ENCODE results near the gene TRIM56.
A peak's percentile ranks its signal among the peaks of the same experiment; 100 is the strongest.

The TRIM56 gene

DNA sequence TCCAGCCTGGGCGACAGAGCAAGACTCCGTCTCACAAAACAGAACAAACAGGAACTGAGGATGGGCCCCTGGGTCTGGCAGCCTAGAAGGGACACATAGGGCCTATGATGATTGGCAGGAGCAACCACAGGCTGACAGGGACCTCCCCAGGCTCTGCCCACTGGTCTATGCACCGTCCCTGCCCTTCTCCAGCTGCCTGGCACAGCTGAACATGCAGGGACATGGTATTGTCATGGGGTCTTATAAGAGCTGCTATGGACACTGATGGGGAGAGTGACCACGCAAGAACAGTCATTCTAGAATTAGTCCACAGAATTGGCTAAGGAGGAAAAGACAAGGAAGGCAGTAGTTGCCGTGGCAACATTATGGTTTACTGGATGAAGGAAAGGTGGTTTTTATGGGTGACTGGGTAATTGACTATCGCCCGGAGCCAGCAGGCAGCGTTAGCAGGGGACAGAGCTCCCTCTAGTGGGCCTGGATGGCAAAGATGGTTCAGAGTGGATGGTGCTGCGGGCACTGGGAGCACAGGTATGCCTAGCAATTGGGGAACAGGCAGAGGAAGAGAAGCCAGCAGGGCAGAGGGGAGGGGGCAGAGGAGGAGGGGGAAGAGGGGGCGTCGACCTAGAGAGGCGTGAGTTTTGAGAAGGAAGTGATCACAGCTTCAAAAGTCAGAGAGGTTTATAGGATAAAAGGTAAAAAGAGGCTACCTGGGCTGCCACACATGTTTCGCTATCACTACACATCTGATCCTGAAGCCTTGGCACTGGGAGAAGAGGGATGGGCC lies 7.8 kb upstream of the TRIM56 start:
- Mint-ChIP-seq H3K36me3 (ENCODE audit: low read depth) (no peaks in the 10 kb centered on the region), H3K27ac (no peak overlapping the region)
- TF ChIP-seq CTCF (IDR thresholded peaks at IDR 0.05; ENCODE audit: unreplicated experiment in 3 of 3), result peak; percentile 83 to 88 (median 84)

DNA sequence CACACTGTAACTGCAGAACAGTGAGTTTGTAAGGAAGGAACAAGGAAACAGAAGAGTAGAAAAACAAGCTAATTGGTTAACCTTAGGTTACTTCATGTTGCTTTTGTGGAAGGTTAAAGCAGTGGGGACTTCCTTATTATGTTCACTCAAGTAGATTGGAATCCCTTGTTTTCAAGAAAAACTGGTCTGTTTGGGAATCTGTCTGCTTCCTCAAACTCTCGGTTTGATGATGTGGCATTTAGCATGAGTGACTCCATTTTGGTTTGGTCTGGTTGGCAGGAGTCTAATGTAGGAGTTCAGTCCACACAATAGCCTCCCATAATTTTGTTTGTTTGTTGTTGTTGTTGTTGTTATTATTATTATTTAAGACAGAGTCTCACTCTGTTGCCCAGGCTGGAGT lies 3.8 kb upstream of the TRIM56 start:
- H3K36me3 Mint-ChIP-seq (ENCODE audit: low read depth), result no peaks in the 10 kb centered on the region
- H3K4me1 Mint-ChIP-seq, result peaks cover 14% of the 10 kb centered on the region
- TF ChIP-seq CTCF (IDR thresholded peaks at IDR 0.05; ENCODE audit: unreplicated experiment in 3 of 3), result no peak

More for the DNA sequence above, 7.8 kb upstream of the TRIM56 start:
- Mint-ChIP-seq H3K9me3 (peaks cover 2% of the 10 kb centered on the region), H3K4me3 (no peak overlapping the region), H3K27me3 (ENCODE audit: low read depth) (peaks cover 16% of the 10 kb centered on the region), H3K4me1 (no peaks in the 10 kb centered on the region)

GRCh38 chr7:101084865-101085161 lies 468 bp upstream of the TRIM56 start:
- H3K27me3 Mint-ChIP-seq (ENCODE audit: low read depth), result peaks cover 7% of the 10 kb centered on the region
- H3K4me3 Mint-ChIP-seq, result peak overlapping the region; percentile 93 to 95 (median 94)
- peak overlapping the region; percentile 97 to 98 (median 98) for H3K27ac Mint-ChIP-seq
- H3K9me3 Mint-ChIP-seq, result peaks cover 2% of the 10 kb centered on the region
- TF ChIP-seq CTCF (IDR thresholded peaks at IDR 0.05; ENCODE audit: unreplicated experiment in 3 of 3), result no peak
- H3K4me1 Mint-ChIP-seq, result peaks cover 14% of the 10 kb centered on the region
- H3K36me3 Mint-ChIP-seq (ENCODE audit: low read depth), result peaks cover 10% of the 10 kb centered on the region

More for the DNA sequence above, 3.8 kb upstream of the TRIM56 start:
- H3K4me3 Mint-ChIP-seq, result peak overlapping the region in 1 of 3 experiments; percentile 8
- no peak overlapping the region for H3K27ac Mint-ChIP-seq
- peaks cover 7% of the 10 kb centered on the region for H3K27me3 Mint-ChIP-seq (ENCODE audit: low read depth)
- peaks cover 2% of the 10 kb centered on the region for H3K9me3 Mint-ChIP-seq

GRCh38 chr7:101087334-101088068 lies 2.2 kb downstream of the TRIM56 start:
- H3K4me3 Mint-ChIP-seq, result no peak overlapping the region
- no peak for TF ChIP-seq CTCF (IDR thresholded peaks at IDR 0.05; ENCODE audit: unreplicated experiment in 3 of 3)
- no peaks in the 10 kb centered on the region for H3K9me3 Mint-ChIP-seq
- H3K27ac Mint-ChIP-seq, result no peak overlapping the region
- H3K36me3 Mint-ChIP-seq (ENCODE audit: low read depth), result peaks cover 23% of the 10 kb centered on the region
- H3K4me1 Mint-ChIP-seq, result peaks cover 14% of the 10 kb centered on the region
- peaks cover 4% of the 10 kb centered on the region for H3K27me3 Mint-ChIP-seq (ENCODE audit: low read depth)

- no peak for TF ChIP-seq CTCF (IDR thresholded peaks at IDR 0.05; ENCODE audit: unreplicated experiment in 3 of 3)
- Mint-ChIP-seq H3K27ac (no peak overlapping the region), H3K36me3 (ENCODE audit: low read depth) (peaks cover 23% of the 10 kb centered on the region), H3K4me3 (no peak overlapping the region), H3K27me3 (ENCODE audit: low read depth) (peaks cover 4% of the 10 kb centered on the region), H3K4me1 (peaks cover 14% of the 10 kb centered on the region), H3K9me3 (no peaks in the 10 kb centered on the region)
These were observed 2.8 kb downstream of the TRIM56 start for GRCh38 chr7:101088069-101088425.

Data from nephron (organoid).